NCI-H524 (cell line): ENCODE data around the gene PARP16.
"Not testable (repeated sequence)": the region's sequence is repeated elsewhere in the genome, so short reads cannot be mapped to it uniquely, and the experiment has no call there.

Experiments used
- DNase-seq, 2 experiments: peaks; one replicate each; lab custom pipeline; 2025; lab: John Stamatoyannopoulos, UW

The PARP16 gene

GRCh38 chr15:65275728-65276126, 11.0 kb downstream of the PARP16 start:
- DNase-seq, result no peak

GRCh38 chr15:65275104-65275727, 11.5 kb downstream of the PARP16 start:
- DNase-seq, result no peak

GRCh38 chr15:65270811-65271545, 15.7 kb downstream of the PARP16 start:
- DNase-seq, result peak; percentile 58 to 82

- DNase-seq, result no peak
These were observed 18.3 kb downstream of the PARP16 start for GRCh38 chr15:65268411-65268810.

GRCh38 chr15:65266469-65266868, 20.2 kb downstream of the PARP16 start:
- no peak for DNase-seq

GRCh38 chr15:65264863-65265430, 21.7 kb downstream of the PARP16 start:
- no peak for DNase-seq

GRCh38 chr15:65263313-65263712, 23.4 kb downstream of the PARP16 start:
- peak; percentile 31 to 75 for DNase-seq

- DNase-seq, result no peak
These were observed 25.7 kb downstream of the PARP16 start for GRCh38 chr15:65260968-65261367.

GRCh38 chr15:65259367-65259797, 27.3 kb downstream of the PARP16 start:
- no peak for DNase-seq

GRCh38 chr15:65258375-65259262, 28.1 kb downstream of the PARP16 start:
- no peak for DNase-seq

GRCh38 chr15:65255486-65256140, 31.1 kb downstream of the PARP16 start:
- no peak for DNase-seq

- no peak for DNase-seq
These were observed 31.9 kb downstream of the PARP16 start for GRCh38 chr15:65254758-65255157.

GRCh38 chr15:65254356-65254755, 32.3 kb downstream of the PARP16 start:
- no peak for DNase-seq

GRCh38 chr15:65249641-65250040, 37.0 kb downstream of the PARP16 start:
- no peak for DNase-seq

- DNase-seq, result no peak
These were observed 38.0 kb downstream of the PARP16 start for GRCh38 chr15:65248511-65249255.

- DNase-seq, result no peak
These were observed 39.7 kb downstream of the PARP16 start for GRCh38 chr15:65246939-65247338.

GRCh38 chr15:65246026-65246714, 40.5 kb downstream of the PARP16 start:
- no peak for DNase-seq

- DNase-seq, result no peak
These were observed 41.4 kb downstream of the PARP16 start for GRCh38 chr15:65245096-65245856.

- DNase-seq, result no peak
These were observed 42.0 kb downstream of the PARP16 start for GRCh38 chr15:65244638-65245037.

GRCh38 chr15:65236443-65236842, 50.2 kb downstream of the PARP16 start:
- not testable (repeated sequence) for DNase-seq
